ENCODE results near the gene PTPN21.

Gene PTPN21

DNA sequence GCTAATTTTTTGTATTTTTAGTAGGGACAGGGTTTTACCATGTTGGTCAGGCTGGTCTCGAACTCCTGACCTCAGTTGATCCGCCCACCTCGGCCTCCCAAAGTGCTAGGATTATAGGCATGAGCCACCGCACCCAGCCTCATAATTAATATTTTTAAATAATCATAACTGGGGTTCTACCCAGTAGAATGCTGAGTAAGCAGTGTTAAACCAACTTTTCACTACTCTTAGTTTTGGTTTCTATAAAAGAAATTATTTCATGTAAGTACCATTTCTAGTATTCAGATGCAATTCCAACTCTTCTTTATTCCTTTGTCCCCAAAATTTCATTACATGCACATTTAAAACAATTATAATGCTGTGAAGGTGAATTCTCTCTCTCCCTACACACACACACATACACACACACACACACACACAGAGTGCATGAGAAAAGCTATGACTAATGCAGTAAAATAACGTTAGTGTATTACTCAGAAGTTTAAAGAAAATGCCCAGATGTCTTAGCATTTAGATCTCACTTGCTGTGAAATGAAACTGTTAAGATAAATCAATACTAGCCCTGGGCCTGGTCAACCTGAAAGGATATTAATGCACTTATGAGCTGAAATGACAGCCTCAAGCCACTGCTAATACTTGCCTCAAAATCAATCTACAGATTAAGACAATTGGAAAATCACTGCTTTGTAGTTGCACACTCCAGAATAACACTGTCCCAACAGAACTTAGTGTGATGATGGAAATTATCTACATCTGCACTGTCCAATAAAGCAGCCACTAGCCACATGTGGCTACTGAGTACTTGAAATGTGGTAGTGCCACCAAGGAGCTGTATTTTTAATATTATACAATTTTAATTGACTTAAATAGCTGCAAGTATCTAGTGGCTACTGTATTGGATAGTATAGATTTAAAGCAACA is 36.0 kb downstream of the PTPN21 start:
- no peak overlapping the region for H3K27ac ChIP-seq
- DNase-seq = no peak
- TF ChIP-seq CTCF (IDR thresholded peaks at IDR 0.05; ENCODE audit: low read depth, low read length) = no peak
- no peak overlapping the region for H3K4me3 ChIP-seq (ENCODE audit: low read depth, low read length)
- peaks cover 14% of the 10 kb centered on the region for H3K36me3 ChIP-seq
- H3K27me3 ChIP-seq (ENCODE audit: insufficient read depth, low read depth, severe bottlenecking) = no peaks in the 10 kb centered on the region
- H3K9me3 ChIP-seq (ENCODE audit: severe bottlenecking) = no peaks in the 10 kb centered on the region

DNA sequence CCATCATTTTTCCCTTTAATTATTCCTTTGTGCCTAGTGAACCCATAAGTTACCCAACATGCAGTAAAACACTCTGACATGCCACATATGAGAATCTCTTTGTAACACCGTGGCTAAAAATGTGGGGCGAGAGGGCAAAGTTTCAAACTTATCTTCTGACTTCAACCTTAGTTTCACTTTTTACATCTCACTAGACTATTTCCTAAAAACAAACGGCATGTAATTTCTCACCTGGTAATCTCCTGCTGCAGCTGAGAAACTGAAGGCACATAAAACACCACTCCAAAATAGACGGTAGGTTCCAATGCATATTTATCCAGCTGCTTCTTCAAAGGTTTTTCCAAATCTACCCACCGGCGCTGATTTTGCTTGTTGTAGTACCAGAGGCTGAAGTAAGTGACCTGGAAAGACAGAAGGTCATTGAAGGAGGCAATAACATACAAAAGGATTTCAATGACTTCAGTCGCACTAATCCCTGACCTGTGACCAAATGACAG is 37.9 kb downstream of the PTPN21 start:
- no peak for DNase-seq
- peaks cover 19% of the 10 kb centered on the region for H3K36me3 ChIP-seq
- TF ChIP-seq CTCF (IDR thresholded peaks at IDR 0.05; ENCODE audit: low read depth, low read length) = no peak
- H3K9me3 ChIP-seq (ENCODE audit: severe bottlenecking) = no peaks in the 10 kb centered on the region
- H3K27me3 ChIP-seq (ENCODE audit: insufficient read depth, low read depth, severe bottlenecking) = no peaks in the 10 kb centered on the region
- H3K27ac ChIP-seq = no peak overlapping the region
- no peak overlapping the region for H3K4me3 ChIP-seq (ENCODE audit: low read depth, low read length)

DNA sequence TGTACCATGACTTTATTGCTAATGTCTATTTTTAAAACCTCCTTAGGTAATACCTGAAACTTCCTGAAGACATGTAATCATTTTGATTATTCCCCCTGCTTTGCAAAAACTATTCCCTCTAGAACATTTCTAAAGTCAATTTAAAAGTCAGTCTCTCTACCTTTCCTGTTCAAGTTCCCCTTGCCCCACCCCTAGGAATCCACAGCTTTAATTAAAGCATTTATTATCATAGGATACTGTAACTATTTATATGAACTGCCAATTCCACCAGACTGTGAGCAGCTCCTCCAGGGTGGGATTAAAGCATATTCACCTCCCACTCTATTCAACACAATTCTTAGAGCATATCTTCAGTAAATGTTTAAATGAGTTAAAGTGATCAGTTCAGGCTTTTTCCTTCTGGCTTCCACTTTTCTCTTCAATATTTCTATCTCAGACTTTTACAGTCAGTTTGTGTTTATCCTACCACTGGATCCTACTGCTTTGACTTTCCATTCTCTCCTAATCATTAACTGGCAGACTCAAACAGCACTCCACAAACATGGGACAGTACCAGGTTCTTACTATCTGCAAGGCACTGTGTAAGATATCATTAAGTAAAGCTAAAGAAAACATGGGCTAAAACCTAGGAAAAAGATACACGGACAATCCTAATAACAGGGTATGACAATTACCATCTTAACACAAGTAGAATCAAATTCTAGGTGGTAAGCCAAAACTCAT is 39.1 kb downstream of the PTPN21 start:
- no peak overlapping the region for H3K27ac ChIP-seq
- no peak for TF ChIP-seq CTCF (IDR thresholded peaks at IDR 0.05; ENCODE audit: low read depth, low read length)
- H3K4me3 ChIP-seq (ENCODE audit: low read depth, low read length) = no peak overlapping the region
- no peaks in the 10 kb centered on the region for H3K27me3 ChIP-seq (ENCODE audit: insufficient read depth, low read depth, severe bottlenecking)
- H3K9me3 ChIP-seq (ENCODE audit: severe bottlenecking) = no peaks in the 10 kb centered on the region
- H3K36me3 ChIP-seq = peaks cover 23% of the 10 kb centered on the region
- DNase-seq = no peak

DNA sequence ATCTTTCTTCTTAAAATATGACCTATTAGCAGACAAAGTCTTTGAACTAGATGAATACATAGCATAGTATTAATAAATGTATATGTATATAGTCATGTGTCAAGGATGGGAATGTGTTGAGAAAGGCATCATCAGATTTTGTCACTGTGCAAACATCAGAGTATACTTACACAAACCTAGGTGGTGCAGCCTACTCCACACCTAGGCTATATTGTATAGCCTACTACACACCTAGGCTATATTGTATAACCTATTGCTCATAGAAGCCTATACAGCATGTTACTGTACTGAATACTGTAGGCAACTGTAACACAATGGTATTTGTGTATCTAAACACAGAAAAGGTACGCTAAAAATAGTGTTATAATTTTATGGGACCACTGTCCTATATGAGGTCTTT is 47.6 kb downstream of the PTPN21 start:
- no peaks in the 10 kb centered on the region for H3K9me3 ChIP-seq (ENCODE audit: severe bottlenecking)
- no peak overlapping the region for H3K4me3 ChIP-seq (ENCODE audit: low read depth, low read length)
- peaks cover 39% of the 10 kb centered on the region for H3K36me3 ChIP-seq
- no peak for DNase-seq
- H3K27me3 ChIP-seq (ENCODE audit: insufficient read depth, low read depth, severe bottlenecking) = no peaks in the 10 kb centered on the region
- no peak overlapping the region for H3K27ac ChIP-seq
- no peak for TF ChIP-seq CTCF (IDR thresholded peaks at IDR 0.05; ENCODE audit: low read depth, low read length)

- Histone ChIP-seq H3K9me3 (ENCODE audit: severe bottlenecking) (no peaks in the 10 kb centered on the region), H3K4me3 (ENCODE audit: low read depth, low read length) (no peak overlapping the region), H3K27ac (no peak overlapping the region), H3K36me3 (peaks cover 44% of the 10 kb centered on the region), H3K27me3 (ENCODE audit: insufficient read depth, low read depth, severe bottlenecking) (no peaks in the 10 kb centered on the region)
- no peak for TF ChIP-seq CTCF (IDR thresholded peaks at IDR 0.05; ENCODE audit: low read depth, low read length)
- DNase-seq = no peak
Measured at GRCh38 chr14:88505621-88506020, 49.2 kb downstream of the PTPN21 start.
